ENCODE data around the gene GDPGP1. TPM values are rescaled to one million over a fixed set of nuclear protein-coding genes. Genes with fewer than 3 reads are reported as not detected.
A peak's percentile ranks its signal among the peaks of the same experiment; 100 is the strongest.
"Not testable (repeated sequence)": the region's sequence is repeated elsewhere in the genome, so short reads cannot be mapped to it uniquely, and the experiment has no call there.

The GDPGP1 gene
- 10.6 TPM for total RNA-seq
- long read RNA-seq, partial matches to known transcripts = 0 of 5 reads
- long read RNA-seq, other reads (novel, unspliced or antisense) = 2 of 5 reads

- no peak for DNase-seq (ENCODE audit: low spot score)
- intact Hi-C loops (cut with DNase I) = loop anchor here (5.0 kb wide), 1 partner anchor 33 kb away; the partner anchor contains the start of gene NGRN
Observed at GRCh38 chr15:90234096-90234988, at the start of gene GDPGP1. Gene GDPGP1, plus strand, starts transcription at chr15:90234209. Its CDS starts 6,700 bp downstream, at chr15:90240909.

- intact Hi-C loops (cut with DNase I) = loop anchor here (1.0 kb wide), 1 partner anchor 10 kb away; no protein-coding TSS in a partner anchor
- peak; percentile 88 for DNase-seq (ENCODE audit: low spot score)
Observed at GRCh38 chr15:90184786-90185704, 49.0 kb upstream of the GDPGP1 start.

- DNase-seq (ENCODE audit: low spot score) = no peak
- intact Hi-C loops (cut with DNase I) = no loop called here
Observed at GRCh38 chr15:90187257-90187868, 46.6 kb upstream of the GDPGP1 start.

GRCh38 chr15:90188065-90188464 is 45.9 kb upstream of the GDPGP1 start:
- intact Hi-C loops (cut with DNase I); DNase-seq (ENCODE audit: low spot score): not testable (repeated sequence)

- no peak for DNase-seq (ENCODE audit: low spot score)
- intact Hi-C loops (cut with DNase I) = no loop called here
Observed at GRCh38 chr15:90188914-90189748, 44.9 kb upstream of the GDPGP1 start.

GRCh38 chr15:90189781-90190467 is 44.1 kb upstream of the GDPGP1 start:
- no peak for DNase-seq (ENCODE audit: low spot score)
- intact Hi-C loops (cut with DNase I) = loop anchor here (5.0 kb wide), 1 partner anchor 37 kb away; no protein-coding TSS in a partner anchor

GRCh38 chr15:90190606-90191343 is 43.2 kb upstream of the GDPGP1 start:
- no peak for DNase-seq (ENCODE audit: low spot score)
- intact Hi-C loops (cut with DNase I) = loop anchor here (5.0 kb wide), 1 partner anchor 37 kb away; no protein-coding TSS in a partner anchor

GRCh38 chr15:90191344-90191687 is 42.7 kb upstream of the GDPGP1 start:
- intact Hi-C loops (cut with DNase I) = loop anchor here (5.0 kb wide), 1 partner anchor 36 kb away; no protein-coding TSS in a partner anchor
- DNase-seq (ENCODE audit: low spot score) = no peak

- DNase-seq (ENCODE audit: low spot score) = peak; percentile 79
- intact Hi-C loops (cut with DNase I) = loop anchor here (5.0 kb wide), 1 partner anchor 35 kb away; no protein-coding TSS in a partner anchor
Observed at GRCh38 chr15:90191794-90192509, 42.1 kb upstream of the GDPGP1 start.

GRCh38 chr15:90192961-90193786 is 40.8 kb upstream of the GDPGP1 start:
- intact Hi-C loops (cut with DNase I) = loop anchor here (5.0 kb wide), 1 partner anchor 34 kb away; no protein-coding TSS in a partner anchor
- DNase-seq (ENCODE audit: low spot score) = no peak

GRCh38 chr15:90194655-90195054 is 39.4 kb upstream of the GDPGP1 start:
- intact Hi-C loops (cut with DNase I) = loop anchor here (5.0 kb wide), 1 partner anchor 33 kb away; no protein-coding TSS in a partner anchor
- no peak for DNase-seq (ENCODE audit: low spot score)

- intact Hi-C loops (cut with DNase I) = no loop called here
- DNase-seq (ENCODE audit: low spot score) = no peak
Observed at GRCh38 chr15:90200534-90201129, 33.4 kb upstream of the GDPGP1 start.

GRCh38 chr15:90201130-90201943 is 32.7 kb upstream of the GDPGP1 start, which contains the start of gene SEMA4B:
Gene SEMA4B, plus strand, starts transcription at chr15:90201330. Its CDS starts 249 bp downstream, at chr15:90201579.
- peak; percentile 92 for DNase-seq (ENCODE audit: low spot score)
- intact Hi-C loops (cut with DNase I) = no loop called here

- DNase-seq (ENCODE audit: low spot score) = no peak
Observed at GRCh38 chr15:90201944-90202375, 32.0 kb upstream of the GDPGP1 start.

More at GRCh38 chr15:90201944-90202375, 32.0 kb upstream of the GDPGP1 start:
- intact Hi-C loops (cut with DNase I) = no loop called here
